Measurements from ENCODE around the gene PITX2.

- TF ChIP-seq EGR1 (IDR thresholded peaks at IDR 0.05; ENCODE audit: low read depth): no peak
- no peak for TF ChIP-seq CTCF (IDR thresholded peaks at IDR 0.05 in 2 of 3, conservative IDR thresholded peaks at IDR 0.05 in 1 of 3; ENCODE audit: borderline replicate concordance in 1 of 3, insufficient read depth in 1 of 3, low read depth in 2 of 3, low read length in 2 of 3)
- no peak for TF ChIP-seq POLR2AphosphoS5 (IDR thresholded peaks at IDR 0.05; ENCODE audit: low read depth, low read length)
- TF ChIP-seq FOSL1 (IDR thresholded peaks at IDR 0.05; ENCODE audit: low read depth): no peak
- no peak for TF ChIP-seq POLR2A (IDR thresholded peaks at IDR 0.05; ENCODE audit: borderline replicate concordance, extremely low read depth, insufficient read depth, insufficient read length)
- no peak for TF ChIP-seq EZH2 (IDR thresholded peaks at IDR 0.05)
- TF ChIP-seq RAD21 (IDR thresholded peaks at IDR 0.05; ENCODE audit: low read depth): no peak
Measured at GRCh38 chr4:110612631-110613269, 10.1 kb downstream of the PITX2 start.

All from HCT116 (cell line).